ENCODE data around the gene EPB41L5.

- TF ChIP-seq, protein P1, sequence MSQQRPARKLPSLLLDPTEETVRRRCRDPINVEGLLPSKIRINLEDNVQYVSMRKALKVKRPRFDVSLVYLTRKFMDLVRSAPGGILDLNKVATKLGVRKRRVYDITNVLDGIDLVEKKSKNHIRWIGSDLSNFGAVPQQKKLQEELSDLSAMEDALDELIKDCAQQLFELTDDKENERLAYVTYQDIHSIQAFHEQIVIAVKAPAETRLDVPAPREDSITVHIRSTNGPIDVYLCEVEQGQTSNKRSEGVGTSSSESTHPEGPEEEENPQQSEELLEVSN (IDR thresholded peaks at IDR 0.05; ENCODE audit: borderline replicate concordance in 1 of 2, extremely low read depth in 1 of 2, insufficient read depth in 1 of 2, insufficient read length in 1 of 2, low read depth in 1 of 2, low read length in 1 of 2, poor library complexity in 1 of 2, severe bottlenecking in 1 of 2), result no peak
- TF ChIP-seq FOXA3 (CRISPR knock-in tag; conservative IDR thresholded peaks at IDR 0.05 in 1 of 2, IDR thresholded peaks at IDR 0.05 in 1 of 2), result no peak
Measured at GRCh38 chr2:120118471-120118870, 105.6 kb downstream of the EPB41L5 start.
